Adipocyte (in vitro differentiated cells): Measurements from ENCODE around the gene NSD2.

Experiments
- DNase-seq: peaks from one replicate; pipeline ENCODE4 v3.0.0-alpha.2; 2015; ENCODE audit warnings: low read depth
- H3K27me3 ChIP-seq: replicated peaks from 2 replicates; pipeline ENCODE4 v1.7.0; 2013; ENCODE audit warnings: mild to moderate bottlenecking, low read length, moderate library complexity; ENCODE audit not compliant: control insufficient read depth, insufficient read depth
- H3K36me3 ChIP-seq: 2 replicates; pipeline ENCODE4 v1.7.0; 2013; ENCODE audit warnings: low read length, mild to moderate bottlenecking, moderate library complexity; ENCODE audit not compliant: control insufficient read depth, insufficient read depth, severe bottlenecking
- H3K4me1 ChIP-seq: 2 replicates; pipeline ENCODE4 v1.7.0; 2013; ENCODE audit warnings: mild to moderate bottlenecking, low read length, moderate library complexity; ENCODE audit not compliant: control insufficient read depth, insufficient read depth
- H3K4me3 ChIP-seq: 2 replicates; pipeline ENCODE4 v1.7.0; 2013; ENCODE audit warnings: mild to moderate bottlenecking, low read length, moderate library complexity
- H3K9ac ChIP-seq: 2 replicates; pipeline ENCODE4 v1.7.0; 2013; ENCODE audit warnings: mild to moderate bottlenecking, low read length, moderate library complexity
- H3K9me3 ChIP-seq: 2 replicates; pipeline ENCODE4 v1.7.0; 2013; ENCODE audit warnings: mild to moderate bottlenecking, low read length, moderate library complexity; ENCODE audit not compliant: control insufficient read depth

NSD2 gene

GRCh38 chr4:1976416-1977352 lies 105.5 kb downstream of the NSD2 start:
- H3K27me3 ChIP-seq, result no peaks in the 10 kb centered on the region
- no peak overlapping the region for H3K9ac ChIP-seq
- peaks cover 39% of the 10 kb centered on the region for H3K36me3 ChIP-seq
- H3K9me3 ChIP-seq, result no peaks in the 10 kb centered on the region
- DNase-seq, result no peak
- H3K4me3 ChIP-seq, result no peak overlapping the region
- H3K4me1 ChIP-seq, result no peaks in the 10 kb centered on the region

GRCh38 chr4:1978226-1978625 lies 107.0 kb downstream of the NSD2 start:
- no peaks in the 10 kb centered on the region for H3K9me3 ChIP-seq
- no peaks in the 10 kb centered on the region for H3K27me3 ChIP-seq
- H3K36me3 ChIP-seq, result peaks cover 53% of the 10 kb centered on the region
- no peak overlapping the region for H3K9ac ChIP-seq
- no peak overlapping the region for H3K4me3 ChIP-seq
- H3K4me1 ChIP-seq, result no peaks in the 10 kb centered on the region
- no peak for DNase-seq

DNA sequence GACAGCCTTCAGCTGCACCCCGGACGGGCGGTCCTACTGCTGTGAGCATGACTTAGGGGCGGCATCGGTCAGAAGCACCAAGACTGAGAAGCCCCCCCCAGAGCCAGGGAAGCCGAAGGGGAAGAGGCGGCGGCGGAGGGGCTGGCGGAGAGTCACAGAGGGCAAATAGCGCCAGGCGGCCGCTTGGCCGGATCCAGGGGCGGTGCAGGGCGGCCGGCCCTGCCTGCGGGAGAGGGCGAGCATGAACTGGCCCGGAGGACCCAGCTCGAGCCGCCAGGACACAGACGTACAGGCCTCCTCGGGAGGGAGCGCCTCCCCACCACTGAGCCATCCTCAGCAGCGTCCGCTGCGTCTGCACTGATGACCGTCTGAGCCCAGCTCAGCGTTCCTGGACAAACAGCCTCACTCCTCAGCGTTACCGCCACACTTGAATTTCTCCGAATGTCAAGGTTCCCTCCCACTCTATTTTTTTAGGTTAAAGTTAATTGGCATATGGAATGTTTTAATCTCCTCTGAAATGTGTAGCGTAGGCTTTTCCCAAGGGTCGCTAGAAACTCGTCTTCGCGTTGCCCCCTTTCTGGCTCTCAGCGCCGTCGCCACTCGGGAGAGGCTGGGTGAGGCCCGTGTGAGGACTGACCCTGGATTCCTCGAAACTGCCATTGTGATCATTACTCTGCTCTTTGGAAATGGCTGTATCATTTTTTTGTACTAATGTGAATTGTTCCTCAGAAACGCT lies 107.7 kb downstream of the NSD2 start:
- DNase-seq, result no peak
- Histone ChIP-seq H3K4me3 (no peak overlapping the region), H3K27me3 (no peaks in the 10 kb centered on the region), H3K9me3 (no peaks in the 10 kb centered on the region), H3K4me1 (no peaks in the 10 kb centered on the region), H3K36me3 (peaks cover 60% of the 10 kb centered on the region), H3K9ac (no peak overlapping the region)

DNA sequence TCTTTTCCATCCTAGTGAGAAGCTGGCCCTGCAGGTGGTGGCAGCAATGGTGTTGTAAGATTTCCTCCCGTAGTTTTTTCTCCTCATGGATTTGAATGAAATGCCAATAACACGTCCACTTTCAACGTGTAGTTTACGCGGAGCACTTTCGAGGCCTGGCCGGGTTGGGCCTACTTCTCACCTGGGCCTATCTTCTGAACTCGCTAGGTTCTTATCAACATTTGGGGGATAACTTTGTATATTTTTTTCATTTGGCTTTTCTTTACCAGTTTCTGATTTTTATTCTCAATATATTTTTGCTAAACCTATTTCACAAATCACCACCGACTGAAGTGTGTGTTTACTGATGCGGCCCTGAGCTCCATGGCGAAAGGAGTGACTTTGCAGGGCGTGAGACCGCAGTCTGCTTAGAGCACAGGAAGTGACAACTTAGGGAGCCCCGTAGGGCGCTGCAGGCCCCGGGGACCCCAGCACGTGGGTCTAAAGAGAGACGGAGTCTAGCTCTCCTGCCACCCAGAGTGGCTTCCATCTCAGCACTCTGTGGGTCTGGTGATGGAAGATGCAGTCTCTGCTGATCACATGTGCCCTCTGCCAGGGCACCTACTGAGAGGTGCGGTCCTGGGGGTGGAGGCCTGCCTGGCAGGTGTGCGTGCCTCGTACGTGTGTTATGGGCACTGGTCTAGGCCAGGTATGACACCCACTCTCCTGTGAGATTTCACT lies 108.4 kb downstream of the NSD2 start:
- H3K9me3 ChIP-seq, result no peaks in the 10 kb centered on the region
- no peak for DNase-seq
- no peaks in the 10 kb centered on the region for H3K4me1 ChIP-seq
- H3K36me3 ChIP-seq, result peaks cover 66% of the 10 kb centered on the region
- H3K9ac ChIP-seq, result no peak overlapping the region
- H3K4me3 ChIP-seq, result no peak overlapping the region
- H3K27me3 ChIP-seq, result no peaks in the 10 kb centered on the region

GRCh38 chr4:1980561-1981041 lies 109.4 kb downstream of the NSD2 start:
- Histone ChIP-seq H3K4me1 (no peaks in the 10 kb centered on the region), H3K36me3 (peaks cover 68% of the 10 kb centered on the region), H3K4me3 (no peak overlapping the region), H3K9ac (no peak overlapping the region), H3K27me3 (no peaks in the 10 kb centered on the region), H3K9me3 (no peaks in the 10 kb centered on the region)
- DNase-seq, result no peak

- no peaks in the 10 kb centered on the region for H3K4me1 ChIP-seq
- H3K4me3 ChIP-seq, result no peak overlapping the region
- H3K9ac ChIP-seq, result no peak overlapping the region
- H3K27me3 ChIP-seq, result no peaks in the 10 kb centered on the region
- H3K9me3 ChIP-seq, result no peaks in the 10 kb centered on the region
- DNase-seq, result peak; percentile 6
- H3K36me3 ChIP-seq, result peaks cover 76% of the 10 kb centered on the region
These were observed 110.3 kb downstream of the NSD2 start for GRCh38 chr4:1981251-1982058.

GRCh38 chr4:1982124-1983052 lies 111.2 kb downstream of the NSD2 start:
- H3K36me3 ChIP-seq, result peaks cover 84% of the 10 kb centered on the region
- peak; percentile 5 for DNase-seq

DNA sequence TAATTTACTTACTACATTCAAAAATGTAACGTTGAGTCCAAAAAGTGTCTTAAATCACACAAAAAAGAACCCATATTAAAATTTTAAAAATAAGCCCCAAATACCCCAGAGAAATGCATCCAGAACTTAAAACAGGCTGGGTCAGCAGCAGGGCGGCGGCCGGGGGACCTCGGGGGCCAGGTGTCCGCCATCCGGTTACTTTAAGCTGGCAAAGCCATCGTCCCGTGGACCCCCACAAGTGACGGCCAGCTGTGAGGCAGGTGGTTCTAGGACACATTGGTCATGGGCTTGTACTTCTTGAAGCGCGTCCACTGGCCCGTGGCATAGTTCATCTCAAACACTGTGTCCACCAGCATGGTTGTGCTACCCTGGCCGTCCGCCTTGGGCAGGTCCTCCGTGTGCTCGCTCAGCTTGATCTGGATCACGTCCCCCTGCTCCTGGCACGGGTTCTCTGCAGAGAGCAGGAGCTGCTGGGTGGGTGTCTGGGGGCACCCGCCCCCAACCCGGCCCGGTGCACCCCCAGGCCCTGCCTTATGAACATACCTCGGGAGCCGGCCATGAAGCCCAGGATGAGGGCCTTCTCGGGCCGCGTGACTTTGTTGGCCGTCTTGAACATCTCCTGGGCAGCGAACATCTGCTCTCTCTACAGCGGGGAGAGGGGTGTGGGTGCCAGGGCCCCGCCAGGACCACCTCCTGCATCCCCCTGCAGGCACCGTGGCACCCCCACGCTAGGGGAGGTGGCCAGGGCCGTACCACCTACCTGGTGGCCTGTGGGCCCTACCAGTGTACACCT lies 112.1 kb downstream of the NSD2 start:
- no peaks in the 10 kb centered on the region for H3K27me3 ChIP-seq
- no peaks in the 10 kb centered on the region for H3K9me3 ChIP-seq
- H3K36me3 ChIP-seq, result peaks cover 89% of the 10 kb centered on the region
- DNase-seq, result no peak
- no peak overlapping the region for H3K9ac ChIP-seq
- H3K4me1 ChIP-seq, result no peaks in the 10 kb centered on the region
- H3K4me3 ChIP-seq, result no peak overlapping the region

More at GRCh38 chr4:1982124-1983052, 111.2 kb downstream of the NSD2 start:
- Histone ChIP-seq H3K9ac (no peak overlapping the region), H3K4me3 (no peak overlapping the region), H3K27me3 (no peaks in the 10 kb centered on the region), H3K4me1 (no peaks in the 10 kb centered on the region), H3K9me3 (no peaks in the 10 kb centered on the region)

- H3K4me1 ChIP-seq, result no peaks in the 10 kb centered on the region
- H3K36me3 ChIP-seq, result peaks cover 85% of the 10 kb centered on the region
- H3K4me3 ChIP-seq, result no peak overlapping the region
- DNase-seq, result no peak
- no peaks in the 10 kb centered on the region for H3K27me3 ChIP-seq
- H3K9me3 ChIP-seq, result no peaks in the 10 kb centered on the region
- no peak overlapping the region for H3K9ac ChIP-seq
These were observed 112.7 kb downstream of the NSD2 start for GRCh38 chr4:1983846-1984405.
